Measurements from ENCODE around the gene DGKD. TPM values are rescaled to one million over a fixed set of nuclear protein-coding genes. Genes with fewer than 3 reads are reported as not detected.

The DGKD gene
- total RNA-seq (ENCODE audit: low replicate concordance): 32.2 and 72.5 TPM in 2 replicates
- long read RNA-seq, partial matches to known transcripts: 11 of 21 reads
- long read RNA-seq, other reads (novel, unspliced or antisense): 10 of 21 reads

- H3K4me1 Mint-ChIP-seq (ENCODE audit: unreplicated experiment): peaks cover 42% of the 10 kb centered on the region
- peak; percentile 50 for TF ChIP-seq CTCF (conservative IDR thresholded peaks at IDR 0.05)
- H3K27ac Mint-ChIP-seq: peak within 1 kb of the TSS; percentile 84
- H3K4me3 Mint-ChIP-seq: peak within 1 kb of the TSS; percentile 95
- H3K9me3 Mint-ChIP-seq: no peaks in the 10 kb centered on the region
- peaks cover 15% of the 10 kb centered on the region for H3K36me3 Mint-ChIP-seq
- no peak for DNase-seq (ENCODE audit: extremely low spot score, unreplicated experiment)
- H3K27me3 Mint-ChIP-seq: peaks cover 53% of the 10 kb centered on the region
Measured at GRCh38 chr2:233353769-233354499, at the start of gene DGKD. Gene DGKD (plus strand): TSS chr2:233354494. CDS start chr2:233354519, 25 bp downstream.

GRCh38 chr2:233307565-233307964 lies 46.7 kb upstream of the DGKD start, which contains the start of gene SAG:
Gene SAG (plus strand): TSS chr2:233307816. CDS start chr2:233309190, 1,374 bp downstream.
- Mint-ChIP-seq H3K27ac (no peak within 1 kb of the TSS), H3K9me3 (no peaks in the 10 kb centered on the region), H3K27me3 (peaks cover 8% of the 10 kb centered on the region), H3K4me3 (no peak within 1 kb of the TSS), H3K4me1 (ENCODE audit: unreplicated experiment) (no peaks in the 10 kb centered on the region), H3K36me3 (no peaks in the 10 kb centered on the region)
- no peak for DNase-seq (ENCODE audit: extremely low spot score, unreplicated experiment)
- no peak for TF ChIP-seq CTCF (conservative IDR thresholded peaks at IDR 0.05)

GRCh38 chr2:233311241-233311926 lies 42.9 kb upstream of the DGKD start:
- no peak overlapping the region for H3K27ac Mint-ChIP-seq
- TF ChIP-seq CTCF (conservative IDR thresholded peaks at IDR 0.05): no peak
- H3K36me3 Mint-ChIP-seq: no peaks in the 10 kb centered on the region
- H3K4me1 Mint-ChIP-seq (ENCODE audit: unreplicated experiment): no peaks in the 10 kb centered on the region
- H3K9me3 Mint-ChIP-seq: no peaks in the 10 kb centered on the region
- DNase-seq (ENCODE audit: extremely low spot score, unreplicated experiment): no peak
- peaks cover 8% of the 10 kb centered on the region for H3K27me3 Mint-ChIP-seq
- H3K4me3 Mint-ChIP-seq: no peak overlapping the region

GRCh38 chr2:233312874-233313273 lies 41.4 kb upstream of the DGKD start:
- H3K36me3 Mint-ChIP-seq: no peaks in the 10 kb centered on the region
- H3K4me1 Mint-ChIP-seq (ENCODE audit: unreplicated experiment): no peaks in the 10 kb centered on the region
- H3K4me3 Mint-ChIP-seq: no peak overlapping the region
- H3K27ac Mint-ChIP-seq: no peak overlapping the region
- TF ChIP-seq CTCF (conservative IDR thresholded peaks at IDR 0.05): no peak
- DNase-seq (ENCODE audit: extremely low spot score, unreplicated experiment): no peak
- peaks cover 8% of the 10 kb centered on the region for H3K27me3 Mint-ChIP-seq
- H3K9me3 Mint-ChIP-seq: no peaks in the 10 kb centered on the region

GRCh38 chr2:233314180-233314925 lies 39.9 kb upstream of the DGKD start:
- no peaks in the 10 kb centered on the region for H3K9me3 Mint-ChIP-seq
- H3K4me1 Mint-ChIP-seq (ENCODE audit: unreplicated experiment): no peaks in the 10 kb centered on the region
- no peak overlapping the region for H3K27ac Mint-ChIP-seq
- no peaks in the 10 kb centered on the region for H3K36me3 Mint-ChIP-seq
- no peak for TF ChIP-seq CTCF (conservative IDR thresholded peaks at IDR 0.05)
- H3K4me3 Mint-ChIP-seq: no peak overlapping the region
- DNase-seq (ENCODE audit: extremely low spot score, unreplicated experiment): no peak
- peaks cover 12% of the 10 kb centered on the region for H3K27me3 Mint-ChIP-seq
